ENCODE results near the gene INTS3. TPM values are rescaled to one million over a fixed set of nuclear protein-coding genes. Genes with fewer than 3 reads are reported as not detected.

INTS3 gene
- total RNA-seq, 1 experiment from 2014 or later = 44.7 TPM

Other genes with a start within 250 kb of the INTS3 start
- 1,463 and 1,751 TPM in 2 replicates for gene S100A6, start 192.1 kb upstream of the INTS3 start, total RNA-seq (2014; rRNA removed; shearing (Covaris generic))
- gene S100A5, start 187.1 kb upstream of the INTS3 start, total RNA-seq (2014; rRNA removed; shearing (Covaris generic)) = 1.1 and 6.1 TPM in 2 replicates
- 3,194 and 3,572 TPM in 2 replicates for gene S100A4, start 182.2 kb upstream of the INTS3 start, total RNA-seq (2014; rRNA removed; shearing (Covaris generic))
- 90.9 and 103 TPM in 2 replicates for gene S100A3, start 178.8 kb upstream of the INTS3 start, total RNA-seq (2014; rRNA removed; shearing (Covaris generic))
- gene S100A2, start 162.2 kb upstream of the INTS3 start, total RNA-seq (2014; rRNA removed; shearing (Covaris generic)) = 41.3 and 63.0 TPM in 2 replicates
- 726 and 852 TPM in 2 replicates for gene S100A16, start 114.9 kb upstream of the INTS3 start, total RNA-seq (2014; rRNA removed; shearing (Covaris generic))
- gene S100A14, start 111.7 kb upstream of the INTS3 start, total RNA-seq (2014; rRNA removed; shearing (Covaris generic)) = 0.17 TPM in 1 of 2 replicates, not detected in the other
- gene S100A13, start 100.5 kb upstream of the INTS3 start, total RNA-seq (2014; rRNA removed; shearing (Covaris generic)) = 116 and 160 TPM in 2 replicates
- 0.46 and 2.8 TPM in 2 replicates for gene S100A1, start 99.6 kb upstream of the INTS3 start, total RNA-seq (2014; rRNA removed; shearing (Covaris generic))
- 49.0 and 60.8 TPM in 2 replicates for gene CHTOP, start 94.0 kb upstream of the INTS3 start, total RNA-seq (2014; rRNA removed; shearing (Covaris generic))
- gene SNAPIN, start 69.3 kb upstream of the INTS3 start, total RNA-seq (2014; rRNA removed; shearing (Covaris generic)) = 150 and 158 TPM in 2 replicates
- gene ILF2, start 57.1 kb upstream of the INTS3 start, total RNA-seq (2014; rRNA removed; shearing (Covaris generic)) = 578 and 601 TPM in 2 replicates
- gene NPR1, start 49.4 kb upstream of the INTS3 start, total RNA-seq (2014; rRNA removed; shearing (Covaris generic)) = 0.16 and 1.4 TPM in 2 replicates
- 1.8 and 2.2 TPM in 2 replicates for gene SLC27A3, start 47.4 kb downstream of the INTS3 start, total RNA-seq (2014; rRNA removed; shearing (Covaris generic))
- 5.9 and 6.5 TPM in 2 replicates for gene GATAD2B, start 194.9 kb downstream of the INTS3 start, total RNA-seq (2014; rRNA removed; shearing (Covaris generic))
- 10.9 and 11.2 TPM in 2 replicates for gene DENND4B, start 218.7 kb downstream of the INTS3 start, total RNA-seq (2014; rRNA removed; shearing (Covaris generic))
- 14.5 and 16.6 TPM in 2 replicates for gene CRTC2, start 230.6 kb downstream of the INTS3 start, total RNA-seq (2014; rRNA removed; shearing (Covaris generic))
- gene SLC39A1, start 235.5 kb downstream of the INTS3 start, total RNA-seq (2014; rRNA removed; shearing (Covaris generic)) = 192 and 204 TPM in 2 replicates
- 19.9 and 28.4 TPM in 2 replicates for gene CREB3L4, start 239.9 kb downstream of the INTS3 start, total RNA-seq (2014; rRNA removed; shearing (Covaris generic))
- gene JTB, start 249.6 kb downstream of the INTS3 start, total RNA-seq (2014; rRNA removed; shearing (Covaris generic)) = 280 and 326 TPM in 2 replicates

Measured in A172 (cell line).